HepG2 (cell line): ENCODE data around the gene ZNHIT1. TPM values are rescaled to one million over a fixed set of nuclear protein-coding genes. Genes with fewer than 3 reads are reported as not detected.

Experiments
- ATAC-seq: fragments of 200-7000 bp; cut with Tn5 transposase; 3 replicates; pipeline ENCODE4 v1.9.1; 2020; ENCODE audit warnings: mild to moderate bottlenecking, moderate library complexity
- BruUV-seq: library from RNA; stranded (reverse); fragments of 400-500 nt; replicated peaks from 2 replicates; lab custom pipeline; 2021; lab: Mats Ljungman, UMichigan
- CTCF ChIA-PET: fragments of 300-600 bp; formaldehyde crosslinking; extraction: SDS; loops from one replicate; lab custom pipeline; 2021; ENCODE audit warnings: low total read pairs, inconsistent platforms, low intra/inter-chr PET ratio; lab: Yijun Ruan, JAX
- POLR2A ChIA-PET: fragments of 350-600 bp; sonication (Branson Sonifier 250); formaldehyde crosslinking; loops from one replicate; lab custom pipeline; 2020; ENCODE audit warnings: antibody characterized with exemption, inconsistent platforms; lab: Yijun Ruan, JAX
- DNase-seq: peaks from one replicate; pipeline ENCODE4 v3.0.0-alpha.2; 2015; ENCODE audit warnings: low spot score
- FAIRE-seq: peaks from 3 replicates; lab custom pipeline; 2011; peaks lifted over from hg19 to GRCh38; lab: Jason Lieb, UNC
- H2AFZ ChIP-seq: one replicate; pipeline ENCODE4 v1.6.1; 2011; ENCODE audit warnings: low read length, inconsistent platforms
- H3K27ac ChIP-seq: fragments of 300-600 bp; 3 replicates; pipeline ENCODE4 v1.8.0; 2011; ENCODE audit warnings: mixed run types, mild to moderate bottlenecking, mixed read lengths, low read length, inconsistent platforms; ENCODE audit not compliant: insufficient read depth; ENCODE audit errors: extremely low read length
- H3K27me3 ChIP-seq, 2 experiments: fragments of 200-600 bp in 1 of 2; 2 replicates in 1 of 2; 3 replicates in 1 of 2; pipeline versions ENCODE4 v1.6.0 to v1.8.0; 2011; ENCODE audit warnings: low read length in 2 of 2, mild to moderate bottlenecking in 2 of 2, moderate library complexity in 2 of 2, inconsistent platforms in 1 of 2; ENCODE audit not compliant: insufficient read depth in 2 of 2, control insufficient read depth in 1 of 2
- H3K36me3 ChIP-seq, 2 experiments: fragments of 200-600 bp in 1 of 2; replicated peaks in 1 of 2; 2 replicates in 1 of 2; 3 replicates in 1 of 2; pipeline versions ENCODE4 v1.5.1 to v1.8.0; 2011; ENCODE audit warnings: low read length in 2 of 2, inconsistent platforms in 1 of 2; ENCODE audit not compliant: insufficient read depth in 2 of 2, control insufficient read depth in 1 of 2
- H3K4me1 ChIP-seq: 2 replicates; pipeline ENCODE4 v1.5.1; 2012; ENCODE audit warnings: low read length, inconsistent platforms; ENCODE audit not compliant: insufficient read depth
- H3K4me2 ChIP-seq: 2 replicates; pipeline ENCODE4 v1.6.0; 2011; ENCODE audit warnings: low read depth, low read length, inconsistent platforms
- H3K4me3 ChIP-seq, 3 experiments: fragments of 200-600 bp in 1 of 3; sonication (generic), shearing (Covaris generic) in 1 of 3; replicated peaks in 1 of 3; 2 replicates each; pipeline ENCODE4 v1.5.1; 2011 to 2016; ENCODE audit warnings: low read length in 3 of 3, inconsistent platforms in 2 of 3, low read depth in 2 of 3, mild to moderate bottlenecking in 2 of 3, control low read depth in 1 of 3, mixed read lengths in 1 of 3; ENCODE audit not compliant: insufficient read depth in 1 of 3
- H3K79me2 ChIP-seq: one replicate; pipeline ENCODE4 v1.6.1; 2011; ENCODE audit warnings: low read length, inconsistent platforms; ENCODE audit not compliant: insufficient read depth
- H3K9ac ChIP-seq: 2 replicates; pipeline ENCODE4 v1.6.0; 2011; ENCODE audit warnings: mild to moderate bottlenecking, low read depth, low read length, inconsistent platforms; ENCODE audit not compliant: insufficient read depth
- H3K9me3 ChIP-seq: 2 replicates; pipeline ENCODE4 v1.5.1; 2012; ENCODE audit warnings: mild to moderate bottlenecking, low read length
- H4K20me1 ChIP-seq: 2 replicates; pipeline ENCODE4 v1.6.0; 2011; ENCODE audit warnings: inconsistent platforms, mild to moderate bottlenecking, low read length, moderate library complexity; ENCODE audit not compliant: insufficient read depth
- AGO1 ChIP-seq: fragments of 200-400 bp; formaldehyde crosslinking; IDR thresholded peaks from 2 replicates; pipeline ENCODE4 v1.6.1; 2017; ENCODE audit warnings: mild to moderate bottlenecking, low read depth, low read length, moderate library complexity; ENCODE audit not compliant: poor library complexity, severe bottlenecking
- AGO2 ChIP-seq: fragments of 200-400 bp; formaldehyde crosslinking; optimal IDR thresholded peaks from 2 replicates; pipeline ENCODE3; 2017; ENCODE audit warnings: mild to moderate bottlenecking, low read depth, low read length, moderate library complexity
- CCDC6 ChIP-seq: sonication (generic); formaldehyde crosslinking; IDR thresholded peaks from 2 replicates; pipeline ENCODE4 v1.8.1; 2022; ENCODE audit warnings: mild to moderate bottlenecking, missing genetic modification reagents, moderate library complexity
- HNF1A ChIP-seq, 2 experiments: sonication (generic) in 1 of 2; formaldehyde crosslinking in 1 of 2; IDR thresholded peaks; 2 replicates each; pipeline versions ENCODE4 v1.4.0 to v1.6.1; 2016 to 2020; ENCODE audit warnings: borderline replicate concordance in 1 of 2, low read depth in 1 of 2, mild to moderate bottlenecking in 1 of 2, missing genetic modification reagents in 1 of 2
- WGBS: methylation state at CpG from one replicate; pipeline ENCODE4 v1.1.6; 2017; ENCODE audit warnings: low lambda C conversion rate; 5-methylcytosine and 5-hydroxymethylcytosine counted together
- in situ Hi-C: cut with HindIII; loops from 2 replicates; pipeline ENCODE4 v1.10.0; 2017; ENCODE audit warnings: low pct_unique_long_range_greater_than_20kb; ENCODE audit not compliant: extremely low pct_ligation_motif_present
- intact Hi-C: fragments of 100-400 bp; cut with micrococcal nuclease; formaldehyde crosslinking; loops from one replicate; pipeline ENCODE4 v1.10.0; 2022; ENCODE audit not compliant: unreplicated experiment
- polyA plus RNA-seq, 8 experiments: library from polyadenylated mRNA; depleted of rRNA in 3 of 8; stranded (reverse) in 7 of 8; unstranded in 1 of 8; fragments of >200 nt; fragmentation: Illumina TruSeq in 4 of 8; extraction: Trizol in 4 of 8; gene quantifications; 2 replicates each; pipeline versions ENCODE4 v1.2.1 to v1.2.3, GENCODE V29; 2011 to 2016; ENCODE audit warnings: low read depth in 4 of 8, missing spikeins in 1 of 8, mixed read lengths in 1 of 8; ENCODE audit not compliant: insufficient read depth in 1 of 8
- total RNA-seq, 5 experiments: library from RNA; depleted of rRNA; stranded (reverse); fragments of >200 nt; fragmentation: Illumina TruSeq; extraction: Trizol; gene quantifications; 2 replicates each; pipeline ENCODE4 v1.2.3, GENCODE V29; 2016; ENCODE audit warnings: low read depth in 1 of 5

Gene ZNHIT1
- total and polyA plus RNA-seq, 2 of the 13 experiments (the other 11 are each of a cell fraction or from before 2014, with no cell fraction given): 32.5 to 64.5 TPM

GRCh38 chr7:101232141-101232850, 14.3 kb downstream of the ZNHIT1 start (continued):
- TF ChIP-seq HNF1A (IDR thresholded peaks at IDR 0.05; ENCODE audit: low read depth) (no peak), HNF1A (CRISPR knock-in tag; IDR thresholded peaks at IDR 0.05; ENCODE audit: borderline replicate concordance) (no peak)

GRCh38 chr7:101233907-101234547, 16.1 kb downstream of the ZNHIT1 start:
- 92% methylated on average over 13 of the region's 21 CpGs for WGBS

More at GRCh38 chr7:101233907-101234547, 16.1 kb downstream of the ZNHIT1 start:
- ChIA-PET CTCF (interaction anchor here (1.3 kb wide), 1 partner anchor 10 kb away, joined by 4 read pairs; no protein-coding TSS in a partner anchor), POLR2A (interaction anchor here (1.9 to 3.0 kb wide), 2 partner anchors 10 to 16 kb away, joined by 8 to 11 read pairs; partner anchors contain the start of genes FIS1, PLOD3 and ZNHIT1)
- H3K27ac ChIP-seq: no peak overlapping the region
- H3K4me3 ChIP-seq: no peak overlapping the region
- H4K20me1 ChIP-seq: no peaks in the 10 kb centered on the region
- ATAC-seq (no peak), DNase-seq (no peak), FAIRE-seq (no peak)
- H3K9ac ChIP-seq: no peak overlapping the region
- H2AFZ ChIP-seq: no peak overlapping the region
- in situ Hi-C loops: no loop called here
- H3K79me2 ChIP-seq: no peaks in the 10 kb centered on the region
- intact Hi-C loops: no loop called here
- peaks cover 65% of the 10 kb centered on the region for H3K4me1 ChIP-seq
- no TSS peak for BruUV-seq
- H3K27me3 ChIP-seq: no peaks in the 10 kb centered on the region
- H3K9me3 ChIP-seq: no peaks in the 10 kb centered on the region
- H3K36me3 ChIP-seq: peaks cover 0 to 3% of the 10 kb centered on the region in 2 experiments; a peak in 2 of 5 replicates
- H3K4me2 ChIP-seq: no peak overlapping the region
- peak; percentile 62 for TF ChIP-seq AGO2
- TF ChIP-seq AGO1: peak; percentile 57
- no peak for TF ChIP-seq HNF1A (IDR thresholded peaks at IDR 0.05; ENCODE audit: low read depth)
- TF ChIP-seq HNF1A (CRISPR knock-in tag; IDR thresholded peaks at IDR 0.05; ENCODE audit: borderline replicate concordance): no peak
- TF ChIP-seq CCDC6: no peak
